SH-SY5Y (cell line): ENCODE measurements around the gene SLC49A3.

Experiments
- GATA2 ChIP-seq: IDR thresholded peaks from 2 replicates; pipeline ENCODE4 v1.6.1; 2011; ENCODE audit warnings: mild to moderate bottlenecking, low read depth, low read length
- GATA3 ChIP-seq: IDR thresholded peaks from 2 replicates; pipeline ENCODE4 v1.6.1; 2011; ENCODE audit warnings: low read depth, mild to moderate bottlenecking, low read length, moderate library complexity

The SLC49A3 gene

GRCh38 chr4:687971-688853 lies 739 bp downstream of the SLC49A3 start:
- TF ChIP-seq GATA2, result no peak
- TF ChIP-seq GATA3, result no peak

GRCh38 chr4:687048-687970 lies 1.6 kb downstream of the SLC49A3 start:
- TF ChIP-seq GATA2 (no peak), GATA3 (no peak)

GRCh38 chr4:686413-687040 lies 2.4 kb downstream of the SLC49A3 start:
- no peak for TF ChIP-seq GATA3
- TF ChIP-seq GATA2, result no peak

- TF ChIP-seq GATA2 (no peak), GATA3 (no peak)
These were observed 3.1 kb downstream of the SLC49A3 start for GRCh38 chr4:685679-686412.

GRCh38 chr4:684623-685327 lies 4.2 kb downstream of the SLC49A3 start:
- TF ChIP-seq GATA3 (no peak), GATA2 (no peak)

- TF ChIP-seq GATA2 (no peak), GATA3 (no peak)
These were observed 4.8 kb downstream of the SLC49A3 start for GRCh38 chr4:683982-684622.

- no peak for TF ChIP-seq GATA2
- no peak for TF ChIP-seq GATA3
These were observed 5.6 kb downstream of the SLC49A3 start for GRCh38 chr4:683247-683897.

- TF ChIP-seq GATA3 (no peak), GATA2 (no peak)
These were observed 6.3 kb downstream of the SLC49A3 start for GRCh38 chr4:682490-683172.

- TF ChIP-seq GATA3, result no peak
- no peak for TF ChIP-seq GATA2
These were observed 7.1 kb downstream of the SLC49A3 start for GRCh38 chr4:681736-682451.

GRCh38 chr4:680928-681645 lies 7.9 kb downstream of the SLC49A3 start:
- no peak for TF ChIP-seq GATA3
- TF ChIP-seq GATA2, result no peak
